HCT116 (cell line): ENCODE results near the gene KRT73.

Experiments used
- ELF1 ChIP-seq: IDR thresholded peaks from 2 replicates; pipeline ENCODE4 v1.6.1; 2012; ENCODE audit warnings: low read depth, borderline replicate concordance
- EZH2 ChIP-seq: fragments of 200-600 bp; sonication (generic); IDR thresholded peaks from 2 replicates; pipeline ENCODE4 v1.6.1; 2017; ENCODE audit warnings: antibody characterized with exemption, mixed run types
- EZH2phosphoT487 ChIP-seq: fragments of 200-600 bp; IDR thresholded peaks from 2 replicates; pipeline ENCODE4 v1.6.1; 2018; ENCODE audit warnings: antibody characterized with exemption, borderline replicate concordance
- FOSL1 ChIP-seq: IDR thresholded peaks from 2 replicates; pipeline ENCODE4 v1.6.1; 2012; ENCODE audit warnings: low read depth
- POLR2A ChIP-seq: IDR thresholded peaks from 2 replicates; pipeline ENCODE4 v1.7.0; 2011; ENCODE audit warnings: borderline replicate concordance; ENCODE audit not compliant: insufficient read depth, insufficient read length; ENCODE audit errors: extremely low read depth
- POLR2AphosphoS5 ChIP-seq: IDR thresholded peaks from 2 replicates; pipeline ENCODE4 v1.6.1; 2011; ENCODE audit warnings: mild to moderate bottlenecking, low read depth, low read length, moderate library complexity
- SP1 ChIP-seq: IDR thresholded peaks from 2 replicates; pipeline ENCODE4 v1.6.1; 2012; ENCODE audit warnings: low read depth
- YY1 ChIP-seq: IDR thresholded peaks from 2 replicates; pipeline ENCODE4 v1.6.1; 2011; ENCODE audit warnings: low read length, low read depth, moderate library complexity, mild to moderate bottlenecking; ENCODE audit not compliant: insufficient replicate concordance; ENCODE audit errors: extremely low read depth
- ZNF274 ChIP-seq: fragments of 200-500 bp; sonication (Bioruptor generic); IDR thresholded peaks from 2 replicates; pipeline ENCODE4 v1.6.1; 2014; ENCODE audit warnings: mild to moderate bottlenecking, low read depth, low read length, inconsistent platforms
- TF ChIP-seq, protein P1 (sequence below), 3 experiments: fragments of 200-600 bp in 1 of 3; sonication (generic) in 1 of 3; IDR thresholded peaks in 2 of 3; conservative IDR thresholded peaks in 1 of 3; 2 replicates each; pipeline ENCODE4 v1.5.1; 2012 to 2017; ENCODE audit warnings: low read depth in 2 of 3, low read length in 2 of 3, antibody characterized with exemption in 1 of 3, borderline replicate concordance in 1 of 3, control low read depth in 1 of 3, mild to moderate bottlenecking in 1 of 3, mixed read lengths in 1 of 3, mixed run types in 1 of 3, moderate library complexity in 1 of 3; ENCODE audit not compliant: insufficient read depth in 1 of 3
- TF ChIP-seq, protein P2 (sequence below): IDR thresholded peaks from 2 replicates; pipeline ENCODE4 v1.6.1; 2012; ENCODE audit warnings: low read depth

DNA sequence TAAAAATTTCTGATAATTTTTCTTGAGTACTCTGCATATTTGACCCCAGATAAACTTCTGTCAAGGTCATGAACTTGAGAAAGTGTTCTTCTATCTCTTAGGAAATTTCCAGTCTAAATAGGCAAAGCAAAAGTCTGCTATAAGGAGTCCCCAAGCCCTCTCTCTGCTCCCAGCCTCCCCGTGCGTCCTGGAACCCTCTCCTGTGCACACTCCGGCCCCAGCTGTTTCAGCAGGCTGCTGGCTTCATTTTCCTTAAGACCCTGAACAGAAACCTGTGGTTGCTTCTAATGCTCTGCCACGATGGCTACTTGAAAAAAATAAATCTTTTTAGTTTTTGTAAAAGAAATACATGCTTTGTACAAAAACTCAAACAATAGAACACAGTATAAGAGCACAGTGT lies 18.9 kb upstream of the KRT73 start:
- TF ChIP-seq, protein P1, sequence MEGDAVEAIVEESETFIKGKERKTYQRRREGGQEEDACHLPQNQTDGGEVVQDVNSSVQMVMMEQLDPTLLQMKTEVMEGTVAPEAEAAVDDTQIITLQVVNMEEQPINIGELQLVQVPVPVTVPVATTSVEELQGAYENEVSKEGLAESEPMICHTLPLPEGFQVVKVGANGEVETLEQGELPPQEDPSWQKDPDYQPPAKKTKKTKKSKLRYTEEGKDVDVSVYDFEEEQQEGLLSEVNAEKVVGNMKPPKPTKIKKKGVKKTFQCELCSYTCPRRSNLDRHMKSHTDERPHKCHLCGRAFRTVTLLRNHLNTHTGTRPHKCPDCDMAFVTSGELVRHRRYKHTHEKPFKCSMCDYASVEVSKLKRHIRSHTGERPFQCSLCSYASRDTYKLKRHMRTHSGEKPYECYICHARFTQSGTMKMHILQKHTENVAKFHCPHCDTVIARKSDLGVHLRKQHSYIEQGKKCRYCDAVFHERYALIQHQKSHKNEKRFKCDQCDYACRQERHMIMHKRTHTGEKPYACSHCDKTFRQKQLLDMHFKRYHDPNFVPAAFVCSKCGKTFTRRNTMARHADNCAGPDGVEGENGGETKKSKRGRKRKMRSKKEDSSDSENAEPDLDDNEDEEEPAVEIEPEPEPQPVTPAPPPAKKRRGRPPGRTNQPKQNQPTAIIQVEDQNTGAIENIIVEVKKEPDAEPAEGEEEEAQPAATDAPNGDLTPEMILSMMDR (IDR thresholded peaks at IDR 0.05 in 2 of 3, conservative IDR thresholded peaks at IDR 0.05 in 1 of 3; ENCODE audit: borderline replicate concordance in 1 of 3, insufficient read depth in 1 of 3, low read depth in 2 of 3, low read length in 2 of 3), result no peak
- TF ChIP-seq ZNF274 (no peak), EZH2 (no peak), SP1 (no peak), POLR2A (no peak), EZH2phosphoT487 (no peak), FOSL1 (no peak), POLR2AphosphoS5 (no peak), YY1 (no peak), ELF1 (no peak)
- TF ChIP-seq, protein P2, sequence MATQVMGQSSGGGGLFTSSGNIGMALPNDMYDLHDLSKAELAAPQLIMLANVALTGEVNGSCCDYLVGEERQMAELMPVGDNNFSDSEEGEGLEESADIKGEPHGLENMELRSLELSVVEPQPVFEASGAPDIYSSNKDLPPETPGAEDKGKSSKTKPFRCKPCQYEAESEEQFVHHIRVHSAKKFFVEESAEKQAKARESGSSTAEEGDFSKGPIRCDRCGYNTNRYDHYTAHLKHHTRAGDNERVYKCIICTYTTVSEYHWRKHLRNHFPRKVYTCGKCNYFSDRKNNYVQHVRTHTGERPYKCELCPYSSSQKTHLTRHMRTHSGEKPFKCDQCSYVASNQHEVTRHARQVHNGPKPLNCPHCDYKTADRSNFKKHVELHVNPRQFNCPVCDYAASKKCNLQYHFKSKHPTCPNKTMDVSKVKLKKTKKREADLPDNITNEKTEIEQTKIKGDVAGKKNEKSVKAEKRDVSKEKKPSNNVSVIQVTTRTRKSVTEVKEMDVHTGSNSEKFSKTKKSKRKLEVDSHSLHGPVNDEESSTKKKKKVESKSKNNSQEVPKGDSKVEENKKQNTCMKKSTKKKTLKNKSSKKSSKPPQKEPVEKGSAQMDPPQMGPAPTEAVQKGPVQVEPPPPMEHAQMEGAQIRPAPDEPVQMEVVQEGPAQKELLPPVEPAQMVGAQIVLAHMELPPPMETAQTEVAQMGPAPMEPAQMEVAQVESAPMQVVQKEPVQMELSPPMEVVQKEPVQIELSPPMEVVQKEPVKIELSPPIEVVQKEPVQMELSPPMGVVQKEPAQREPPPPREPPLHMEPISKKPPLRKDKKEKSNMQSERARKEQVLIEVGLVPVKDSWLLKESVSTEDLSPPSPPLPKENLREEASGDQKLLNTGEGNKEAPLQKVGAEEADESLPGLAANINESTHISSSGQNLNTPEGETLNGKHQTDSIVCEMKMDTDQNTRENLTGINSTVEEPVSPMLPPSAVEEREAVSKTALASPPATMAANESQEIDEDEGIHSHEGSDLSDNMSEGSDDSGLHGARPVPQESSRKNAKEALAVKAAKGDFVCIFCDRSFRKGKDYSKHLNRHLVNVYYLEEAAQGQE, result no peak
